ENCODE results near the gene ARID3B.

DNA sequence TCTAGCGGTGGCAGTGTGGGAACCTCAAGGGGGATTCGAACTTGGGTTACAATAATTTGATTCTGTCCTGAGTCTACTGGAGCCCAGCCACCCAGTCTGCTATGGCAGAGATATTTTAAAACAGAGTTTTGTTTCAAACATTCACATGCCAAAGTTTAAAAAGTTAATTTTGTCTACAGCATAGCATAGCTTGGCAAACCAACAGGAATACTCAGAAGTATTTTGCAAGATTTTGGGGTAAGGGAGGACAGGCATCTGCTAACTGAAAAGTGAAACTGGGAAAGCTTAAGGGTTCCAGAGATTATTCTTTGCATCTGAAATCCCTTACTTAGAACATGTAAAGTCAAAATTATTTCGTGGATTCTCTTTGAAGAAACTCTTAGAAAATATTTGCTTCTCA, 6.6 kb downstream of the ARID3B start:
- TF ChIP-seq CTCF (IDR thresholded peaks at IDR 0.05 in 2 of 3, conservative IDR thresholded peaks at IDR 0.05 in 1 of 3; ENCODE audit: borderline replicate concordance in 1 of 3, insufficient read depth in 1 of 3, low read depth in 2 of 3, low read length in 2 of 3) (no peak), POLR2A (IDR thresholded peaks at IDR 0.05; ENCODE audit: borderline replicate concordance, extremely low read depth, insufficient read depth, insufficient read length) (no peak), SRF (IDR thresholded peaks at IDR 0.05; ENCODE audit: low read depth) (no peak), CEBPB (IDR thresholded peaks at IDR 0.05; ENCODE audit: low read depth) (no peak), POLR2AphosphoS5 (IDR thresholded peaks at IDR 0.05; ENCODE audit: low read depth, low read length) (no peak), JUND (IDR thresholded peaks at IDR 0.05) (no peak), RAD21 (IDR thresholded peaks at IDR 0.05; ENCODE audit: low read depth) (no peak)
